Measurements from ENCODE around the gene FILIP1L.

Gene FILIP1L

GRCh38 chr3:99803297-99803696 lies 311.0 kb downstream of the FILIP1L start:
- no peak for DNase-seq (ENCODE audit: low read depth, low spot score)

GRCh38 chr3:99799422-99799821 lies 314.9 kb downstream of the FILIP1L start:
- no peak for DNase-seq (ENCODE audit: low read depth, low spot score)

- DNase-seq (ENCODE audit: low read depth, low spot score): no peak
Measured at GRCh38 chr3:99795573-99795972, 318.7 kb downstream of the FILIP1L start.

- DNase-seq (ENCODE audit: low read depth, low spot score): no peak
Measured at GRCh38 chr3:99794485-99794884, 319.8 kb downstream of the FILIP1L start.

- DNase-seq (ENCODE audit: low read depth, low spot score): peak; percentile 45
Measured at GRCh38 chr3:99789011-99789721, 325.1 kb downstream of the FILIP1L start.
